Measurements from ENCODE around the gene EML6.
"Not testable (repeated sequence)": the region's sequence is repeated elsewhere in the genome, so short reads cannot be mapped to it uniquely, and the experiment has no call there.

Gene EML6

GRCh38 chr2:54723131-54723995, at the start of gene EML6:
EML6 (plus strand) TSS chr2:54723662; CDS start chr2:54725062, 1,400 bp downstream.
- peak; percentile 98 for DNase-seq (ENCODE audit: low read depth, low spot score)

GRCh38 chr2:54675281-54675680, 48.2 kb upstream of the EML6 start:
- no peak for DNase-seq (ENCODE audit: low read depth, low spot score)

- no peak for DNase-seq (ENCODE audit: low read depth, low spot score)
These were observed 47.7 kb upstream of the EML6 start for GRCh38 chr2:54675738-54676137.

GRCh38 chr2:54676656-54677055, 46.8 kb upstream of the EML6 start:
- no peak for DNase-seq (ENCODE audit: low read depth, low spot score)

- no peak for DNase-seq (ENCODE audit: low read depth, low spot score)
These were observed 45.8 kb upstream of the EML6 start for GRCh38 chr2:54677476-54678265.

GRCh38 chr2:54678719-54679118, 44.7 kb upstream of the EML6 start:
- DNase-seq (ENCODE audit: low read depth, low spot score), result no peak

GRCh38 chr2:54680397-54681041, 42.9 kb upstream of the EML6 start:
- no peak for DNase-seq (ENCODE audit: low read depth, low spot score)

- no peak for DNase-seq (ENCODE audit: low read depth, low spot score)
These were observed 42.0 kb upstream of the EML6 start for GRCh38 chr2:54681416-54681815.

- DNase-seq (ENCODE audit: low read depth, low spot score), result no peak
These were observed 39.9 kb upstream of the EML6 start for GRCh38 chr2:54683596-54683995.

- no peak for DNase-seq (ENCODE audit: low read depth, low spot score)
These were observed 38.1 kb upstream of the EML6 start for GRCh38 chr2:54685263-54685775.

GRCh38 chr2:54687595-54688152, 35.8 kb upstream of the EML6 start:
- DNase-seq (ENCODE audit: low read depth, low spot score), result no peak

- DNase-seq (ENCODE audit: low read depth, low spot score), result no peak
These were observed 31.9 kb upstream of the EML6 start for GRCh38 chr2:54691445-54692135.

- no peak for DNase-seq (ENCODE audit: low read depth, low spot score)
These were observed 30.9 kb upstream of the EML6 start for GRCh38 chr2:54692556-54692955.

- no peak for DNase-seq (ENCODE audit: low read depth, low spot score)
These were observed 28.1 kb upstream of the EML6 start for GRCh38 chr2:54695378-54695777.

GRCh38 chr2:54697934-54698333, 25.5 kb upstream of the EML6 start:
- no peak for DNase-seq (ENCODE audit: low read depth, low spot score)

GRCh38 chr2:54698926-54699325, 24.5 kb upstream of the EML6 start:
- not testable (repeated sequence) for DNase-seq (ENCODE audit: low read depth, low spot score)

GRCh38 chr2:54699665-54700064, 23.8 kb upstream of the EML6 start:
- DNase-seq (ENCODE audit: low read depth, low spot score), result no peak

GRCh38 chr2:54701029-54701428, 22.4 kb upstream of the EML6 start:
- no peak for DNase-seq (ENCODE audit: low read depth, low spot score)

GRCh38 chr2:54704238-54704637, 19.2 kb upstream of the EML6 start:
- no peak for DNase-seq (ENCODE audit: low read depth, low spot score)

- no peak for DNase-seq (ENCODE audit: low read depth, low spot score)
These were observed 18.5 kb upstream of the EML6 start for GRCh38 chr2:54704688-54705605.

Measured in activated naive CD8-positive, alpha-beta T cell treated with anti-CD3 and anti-CD28 coated beads, Interleukin-2, amount 50 U/mL, for 16 hours (primary cell).